Vagina (tissue), 2 donors: ENCODE data around the gene OR2V2.

Experiments
- CTCF ChIP-seq, 3 experiments: fragments of 450-650 bp in 2 of 3; fragments of 200-600 bp in 1 of 3; sonication (generic) in 1 of 3; IDR thresholded peaks; one replicate each; pipeline ENCODE4 v1.5.1; 2017 to 2019; ENCODE audit warnings: antibody characterized with exemption in 3 of 3, mild to moderate bottlenecking in 2 of 3, moderate library complexity in 2 of 3
- POLR2AphosphoS5 ChIP-seq, 2 donors: sonication (generic); formaldehyde crosslinking; IDR thresholded peaks; one replicate each; pipeline ENCODE4 v1.9.0; 2017; ENCODE audit warnings: antibody characterized with exemption in 2 of 2, mild to moderate bottlenecking in 2 of 2, low read depth in 1 of 2; ENCODE audit not compliant: insufficient read depth in 1 of 2

- TF ChIP-seq CTCF (IDR thresholded peaks at IDR 0.05) (no peak), POLR2AphosphoS5 (IDR thresholded peaks at IDR 0.05; ENCODE audit: insufficient read depth in 1 of 2, low read depth in 1 of 2) (no peak)
Measured at GRCh38 chr5:181170237-181170825, 22.9 kb downstream of the OR2V2 start.
